Measurements from ENCODE around the gene MLH1.
A peak's percentile ranks its signal among the peaks of the same experiment; 100 is the strongest.

MLH1 gene

DNA sequence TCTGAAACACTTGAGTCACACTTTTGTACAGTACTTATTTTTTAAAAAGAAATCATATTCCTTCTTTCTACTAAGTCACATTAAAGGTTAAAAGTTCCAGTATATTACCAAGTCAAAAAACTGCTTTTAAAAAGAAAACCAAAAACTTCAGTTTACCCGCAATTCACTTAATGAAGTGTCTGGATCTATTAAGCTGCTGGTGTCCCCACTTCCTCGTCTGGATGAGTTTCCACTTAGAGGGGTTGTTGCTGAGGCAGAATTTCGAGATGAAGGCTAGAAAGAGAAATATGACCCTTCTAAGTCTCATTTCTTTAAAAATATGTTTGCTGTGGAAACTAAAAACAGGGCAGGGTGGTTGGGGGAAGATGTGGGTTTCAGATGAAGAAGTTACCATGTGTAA lies 101.3 kb downstream of the MLH1 start:
- DNase-seq (ENCODE audit: low read depth), result no peak

GRCh38 chr3:37096288-37096687 lies 103.0 kb downstream of the MLH1 start:
- peak; percentile 55 for DNase-seq (ENCODE audit: low read depth)

- no peak for DNase-seq (ENCODE audit: low read depth)
These were observed 103.7 kb downstream of the MLH1 start for GRCh38 chr3:37096975-37097374.

- no peak for DNase-seq (ENCODE audit: low read depth)
These were observed 104.5 kb downstream of the MLH1 start for GRCh38 chr3:37097776-37098175.

GRCh38 chr3:37098884-37099283 lies 105.6 kb downstream of the MLH1 start:
- DNase-seq (ENCODE audit: low read depth), result no peak

- no peak for DNase-seq (ENCODE audit: low read depth)
These were observed 106.2 kb downstream of the MLH1 start for GRCh38 chr3:37099469-37099868.

DNA sequence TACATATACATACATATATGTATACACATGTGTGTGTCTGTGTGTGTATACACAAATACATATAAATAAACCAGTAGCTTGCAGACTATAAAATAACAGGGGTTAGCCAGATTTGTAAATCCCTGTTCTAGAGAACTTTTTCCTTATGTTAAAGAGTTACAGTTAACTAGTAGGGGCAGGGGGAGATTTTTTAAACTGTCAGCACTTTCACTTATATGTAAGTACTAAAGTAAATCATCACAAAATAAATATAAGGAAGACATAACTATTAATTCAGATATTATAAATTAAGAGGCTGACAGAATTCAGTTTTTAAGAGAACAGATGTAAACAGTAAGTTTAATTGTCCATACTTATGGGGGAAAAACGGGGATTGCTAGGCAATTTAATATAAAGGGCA lies 107.1 kb downstream of the MLH1 start:
- no peak for DNase-seq (ENCODE audit: low read depth)
